H9 (cell line): ENCODE data around the gene MRPL52. TPM values are rescaled to one million over a fixed set of nuclear protein-coding genes. Genes with fewer than 3 reads are reported as not detected.

ENCODE experiments used
- DNase-seq: peaks from one replicate; pipeline ENCODE4 v3.0.0-alpha.2; 2017
- H2AFZ ChIP-seq: one replicate; pipeline ENCODE4 v1.6.1; 2013; ENCODE audit warnings: mild to moderate bottlenecking, low read length, control low read depth, moderate library complexity
- H2AK5ac ChIP-seq: 2 replicates; pipeline ENCODE4 v1.6.1; 2013; ENCODE audit warnings: low read length, control low read depth, mixed read lengths; ENCODE audit not compliant: insufficient read length
- H2BK120ac ChIP-seq: one replicate; pipeline ENCODE4 v1.6.1; 2013; ENCODE audit warnings: low read depth, mild to moderate bottlenecking, low read length, control low read depth, inconsistent platforms; ENCODE audit not compliant: poor library complexity, severe bottlenecking
- H2BK12ac ChIP-seq: 2 replicates; pipeline ENCODE4 v1.6.1; 2013; ENCODE audit warnings: low read length, control low read depth, mixed read lengths, low read depth; ENCODE audit not compliant: insufficient read length
- H2BK15ac ChIP-seq: 2 replicates; pipeline ENCODE4 v1.6.1; 2013; ENCODE audit warnings: low read depth, low read length, control low read depth
- H2BK20ac ChIP-seq: one replicate; pipeline ENCODE4 v1.6.1; 2013; ENCODE audit warnings: low read depth, mild to moderate bottlenecking, low read length, control low read depth, inconsistent platforms; ENCODE audit not compliant: poor library complexity, severe bottlenecking
- H2BK5ac ChIP-seq: 2 replicates; pipeline ENCODE4 v1.6.1; 2013; ENCODE audit warnings: low read length, control low read depth, mixed read lengths; ENCODE audit not compliant: insufficient read length
- H3K14ac ChIP-seq: 2 replicates; pipeline ENCODE4 v1.6.1; 2013; ENCODE audit warnings: low read length, control low read depth; ENCODE audit not compliant: insufficient read depth
- H3K18ac ChIP-seq: 2 replicates; pipeline ENCODE4 v1.6.1; 2013; ENCODE audit warnings: low read depth, mild to moderate bottlenecking, mixed read lengths, low read length, control low read depth; ENCODE audit not compliant: insufficient read length
- H3K23ac ChIP-seq: 2 replicates; pipeline ENCODE4 v1.6.1; 2013; ENCODE audit warnings: low read length, control low read depth, mixed read lengths, low read depth; ENCODE audit not compliant: insufficient read length
- H3K23me2 ChIP-seq: 2 replicates; pipeline ENCODE4 v1.6.1; 2013; ENCODE audit warnings: low read depth, mild to moderate bottlenecking, mixed read lengths, low read length, control low read depth; ENCODE audit not compliant: insufficient read length, poor library complexity, severe bottlenecking
- H3K27ac ChIP-seq: 2 replicates; pipeline ENCODE4 v1.5.1; 2013; ENCODE audit warnings: low read length, control low read depth, mixed read lengths, low read depth; ENCODE audit not compliant: insufficient read length
- H3K27me3 ChIP-seq: 2 replicates; pipeline ENCODE4 v1.6.1; 2013; ENCODE audit warnings: low read length, control low read depth, inconsistent platforms; ENCODE audit not compliant: insufficient read depth
- H3K4ac ChIP-seq: 2 replicates; pipeline ENCODE4 v1.6.1; 2013; ENCODE audit warnings: low read depth, mild to moderate bottlenecking, control low read depth, inconsistent platforms, low read length, moderate library complexity
- H3K4me1 ChIP-seq: 2 replicates; pipeline ENCODE4 v1.6.1; 2013; ENCODE audit warnings: low read length, control low read depth, inconsistent platforms; ENCODE audit not compliant: insufficient read depth
- H3K4me2 ChIP-seq: 2 replicates; pipeline ENCODE4 v1.6.1; 2013; ENCODE audit warnings: low read length, control low read depth, mixed read lengths; ENCODE audit not compliant: insufficient read length, insufficient read depth
- H3K56ac ChIP-seq: 2 replicates; pipeline ENCODE4 v1.6.1; 2013; ENCODE audit warnings: low read depth, mild to moderate bottlenecking, mixed read lengths, low read length, control low read depth; ENCODE audit not compliant: insufficient read length
- H3K79me1 ChIP-seq: 2 replicates; pipeline ENCODE4 v1.6.1; 2013; ENCODE audit warnings: low read depth, mild to moderate bottlenecking, moderate library complexity, low read length, control low read depth, inconsistent platforms; ENCODE audit not compliant: insufficient read depth, poor library complexity, severe bottlenecking
- H3K79me2 ChIP-seq: 2 replicates; pipeline ENCODE4 v1.6.1; 2013; ENCODE audit warnings: low read length, control low read depth, inconsistent platforms; ENCODE audit not compliant: insufficient read depth
- H3K9ac ChIP-seq: 2 replicates; pipeline ENCODE4 v1.6.1; 2013; ENCODE audit warnings: low read length, control low read depth, mixed read lengths; ENCODE audit not compliant: insufficient read length; ENCODE audit errors: extremely low read depth
- H3K9me3 ChIP-seq: one replicate; pipeline ENCODE4 v1.6.1; 2013; ENCODE audit warnings: low read depth, low read length, inconsistent platforms; ENCODE audit not compliant: control insufficient read depth
- H3T11ph ChIP-seq: one replicate; pipeline ENCODE4 v1.6.1; 2013; ENCODE audit warnings: mild to moderate bottlenecking, low read length, control low read depth, inconsistent platforms
- H4K20me1 ChIP-seq: one replicate; pipeline ENCODE4 v1.6.1; 2013; ENCODE audit not compliant: control insufficient read depth, insufficient read length, insufficient read depth
- H4K5ac ChIP-seq: 2 replicates; pipeline ENCODE4 v1.6.1; 2013; ENCODE audit warnings: low read depth, mild to moderate bottlenecking, mixed read lengths, low read length, control low read depth; ENCODE audit not compliant: insufficient read length
- H4K8ac ChIP-seq: replicated peaks from 2 replicates; pipeline ENCODE4 v1.6.1; 2013; ENCODE audit warnings: low read length, control low read depth, mixed read lengths, low read depth; ENCODE audit not compliant: insufficient read length
- H4K91ac ChIP-seq: 2 replicates; pipeline ENCODE4 v1.6.1; 2013; ENCODE audit warnings: low read depth, mild to moderate bottlenecking, moderate library complexity, mixed read lengths, low read length, control low read depth; ENCODE audit not compliant: insufficient read length
- H3K27ac Mint-ChIP-seq, 3 experiments: 2 replicates in 2 of 3; 3 replicates in 1 of 3; pipeline ENCODE4 v1.8.0; 2020 to 2021; ENCODE audit warnings: mixed read lengths in 3 of 3, mild to moderate bottlenecking in 1 of 3, moderate library complexity in 1 of 3
- H3K27me3 Mint-ChIP-seq: 2 replicates; pipeline ENCODE4 v1.8.0; 2021; ENCODE audit warnings: low read depth, mild to moderate bottlenecking, moderate library complexity, mixed read lengths
- H3K36me3 Mint-ChIP-seq, 3 experiments: 2 replicates in 2 of 3; 3 replicates in 1 of 3; pipeline ENCODE4 v1.8.0; 2020 to 2021; ENCODE audit warnings: low read depth in 3 of 3, mixed read lengths in 3 of 3; ENCODE audit not compliant: insufficient read depth in 1 of 3
- H3K4me1 Mint-ChIP-seq, 2 experiments: 2 replicates each; pipeline ENCODE4 v1.8.0; 2020; ENCODE audit warnings: mixed read lengths in 2 of 2
- H3K4me3 Mint-ChIP-seq, 2 experiments: 2 replicates in 1 of 2; 3 replicates in 1 of 2; pipeline ENCODE4 v1.8.0; 2020 to 2021; ENCODE audit warnings: mild to moderate bottlenecking in 2 of 2, mixed read lengths in 2 of 2, moderate library complexity in 1 of 2
- H3K9me3 Mint-ChIP-seq, 2 experiments: 2 replicates in 1 of 2; 3 replicates in 1 of 2; pipeline ENCODE4 v1.8.0; 2020; ENCODE audit warnings: mild to moderate bottlenecking in 2 of 2, mixed read lengths in 2 of 2, moderate library complexity in 1 of 2
- CTCF ChIP-seq: fragments of 200-600 bp; sonication (generic); conservative IDR thresholded peaks from 3 replicates; pipeline ENCODE4 v1.8.0; 2021; ENCODE audit warnings: antibody characterized with exemption, mild to moderate bottlenecking
- WGBS: extraction: QIAGEN DNeasy Blood & Tissue Kit; methylation state at CpG from one replicate; pipeline ENCODE4 v1.1.7; 2013; ENCODE audit warnings: missing lambda C conversion rate, low lambda C conversion rate, mixed read lengths; ENCODE audit not compliant: insufficient read length; ENCODE audit errors: extremely low coverage; 5-methylcytosine and 5-hydroxymethylcytosine counted together
- total RNA-seq: library from RNA; stranded (reverse); gene quantifications from 2 replicates; pipeline ENCODE4 v1.2.1, GENCODE V29; 2021

The MRPL52 gene
- total RNA-seq, 1 experiment from 2014 or later, result 190 TPM

- Mint-ChIP-seq H3K36me3 (no peaks in the 10 kb centered on the region), H3K4me1 (peaks cover 26 to 33% of the 10 kb centered on the region in 2 experiments), H3K4me3 (no peak overlapping the region), H3K9me3 (no peaks in the 10 kb centered on the region), H3K27me3 (no peaks in the 10 kb centered on the region), H3K27ac (no peak overlapping the region; a peak in 1 of 7 replicates)
- Histone ChIP-seq H3K14ac (no peak overlapping the region), H4K8ac (no peak overlapping the region), H4K91ac (no peak overlapping the region), H4K5ac (no peak overlapping the region), H3K79me2 (no peaks in the 10 kb centered on the region), H2BK12ac (no peak overlapping the region), H2AK5ac (no peak overlapping the region), H3K4me1 (peaks cover 11% of the 10 kb centered on the region; the same call in 1 of the 2 replicates), H3K27ac (no peak overlapping the region), H3K56ac (no peak overlapping the region), H3K79me1 (no peaks in the 10 kb centered on the region), H3K4ac (no peak overlapping the region), H3K9me3 (no peaks in the 10 kb centered on the region), H3K4me2 (no peak overlapping the region), H2BK15ac (no peak overlapping the region), H2BK120ac (no peak overlapping the region), H2BK20ac (no peak overlapping the region), H4K20me1 (no peaks in the 10 kb centered on the region), H3K18ac (no peak overlapping the region), H3K27me3 (no peaks in the 10 kb centered on the region), H3K23ac (no peak overlapping the region), H3T11ph (no peak overlapping the region), H2AFZ (no peak overlapping the region), H3K9ac (no peak overlapping the region), H3K23me2 (no peaks in the 10 kb centered on the region), H2BK5ac (no peak overlapping the region)
- no peak for TF ChIP-seq CTCF
- no CpG with 5 or more reads among the region's 9 CpGs for WGBS
- no peak for DNase-seq
Measured at GRCh38 chr14:22813145-22813544, 16.5 kb upstream of the MRPL52 start.
